ENCODE measurements around the gene MTCL3.

The MTCL3 gene

DNA sequence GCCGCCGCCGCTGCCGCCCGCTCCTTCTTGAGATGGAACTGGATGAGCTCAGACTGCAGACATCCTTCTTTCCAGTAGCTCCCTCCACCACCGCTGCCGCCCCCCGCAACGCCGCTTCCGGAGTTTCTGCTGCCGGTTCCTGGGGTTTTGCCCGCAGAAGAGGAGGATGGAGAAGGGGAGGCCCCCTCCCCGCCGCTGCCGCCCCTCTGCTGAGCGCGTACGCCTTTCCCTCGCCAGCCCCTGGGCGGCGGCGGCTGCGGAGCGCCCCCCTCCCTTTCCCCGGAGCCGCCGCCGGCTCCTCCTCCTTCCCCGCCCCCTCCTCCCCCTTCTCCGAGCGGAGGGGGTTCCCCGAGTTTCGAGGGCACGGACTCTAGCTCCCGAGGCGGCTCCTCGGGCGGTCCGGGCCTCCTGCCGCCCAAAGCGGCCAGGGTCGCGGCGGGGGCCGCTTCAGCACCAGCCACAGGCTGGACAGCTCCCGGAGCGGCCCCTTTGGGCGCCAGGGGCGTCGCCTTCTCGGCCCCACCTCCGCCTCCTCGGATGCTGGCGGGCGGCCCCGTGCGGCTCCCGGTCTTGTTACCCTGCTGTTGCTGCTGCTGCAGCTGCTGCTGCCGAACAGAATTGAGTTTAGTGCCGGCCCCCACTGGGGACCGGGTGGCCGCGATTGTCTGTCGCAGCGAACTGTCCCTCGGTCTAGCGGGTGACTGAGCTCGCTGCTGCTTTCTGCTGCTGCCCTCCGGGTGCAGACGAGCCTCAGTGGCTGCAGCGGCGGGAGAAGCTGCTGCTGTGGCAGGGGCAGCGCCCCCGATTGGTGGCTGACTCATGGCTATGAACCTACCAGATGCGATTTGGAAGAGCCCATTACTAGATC, 3.1 kb downstream of the MTCL3 start:
- H3K4me3 ChIP-seq (ENCODE audit: low read depth, low read length): peak overlapping the region; percentile 72
- DNase-seq (ENCODE audit: low read depth): peak; percentile 36

- no peak for DNase-seq (ENCODE audit: low read depth)
- H3K4me3 ChIP-seq (ENCODE audit: low read depth, low read length): peak overlapping the region; percentile 72
These were observed 3.8 kb downstream of the MTCL3 start for GRCh38 chr6:127515234-127515793.

- DNase-seq (ENCODE audit: low read depth): peak; percentile 27
These were observed 4.3 kb downstream of the MTCL3 start for GRCh38 chr6:127514773-127515227.

DNA sequence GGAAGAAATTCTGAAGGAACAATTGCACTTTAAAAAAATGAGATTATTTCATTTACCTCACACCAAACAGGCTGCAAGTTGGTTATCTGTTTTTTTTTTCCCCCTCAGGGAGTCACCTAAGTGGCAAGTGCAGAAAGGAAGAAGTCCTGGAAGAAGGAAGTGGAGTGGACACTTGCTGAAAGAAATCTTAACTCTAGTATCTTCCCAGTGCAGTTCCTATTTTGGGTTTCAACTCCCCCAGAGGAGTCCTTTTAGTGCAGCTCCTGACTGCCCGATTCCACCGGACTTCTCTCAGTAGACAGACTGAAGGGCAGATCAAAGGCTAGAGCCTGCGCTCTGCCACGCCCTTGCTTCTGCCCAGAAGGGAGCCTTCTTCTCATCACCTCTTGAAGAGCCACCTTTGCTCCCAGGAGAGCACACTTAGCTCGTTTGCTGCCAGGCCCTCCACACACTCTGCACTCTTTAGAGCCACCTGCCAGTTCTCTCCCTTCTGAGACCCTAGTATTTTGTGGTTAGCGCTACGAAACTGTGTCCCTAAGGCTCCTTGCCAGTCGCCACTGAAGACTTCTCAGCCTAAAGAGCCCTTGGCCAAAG, 4.9 kb downstream of the MTCL3 start:
- peak overlapping the region; percentile 72 for H3K4me3 ChIP-seq (ENCODE audit: low read depth, low read length)

More at GRCh38 chr6:127514773-127515227, 4.3 kb downstream of the MTCL3 start:
- H3K4me3 ChIP-seq (ENCODE audit: low read depth, low read length): peak overlapping the region; percentile 72

GRCh38 chr6:127513425-127513824, 5.7 kb downstream of the MTCL3 start:
- H3K4me3 ChIP-seq (ENCODE audit: low read depth, low read length): no peak overlapping the region
- DNase-seq (ENCODE audit: low read depth): no peak

More for the DNA sequence above, 4.9 kb downstream of the MTCL3 start:
- no peak for DNase-seq (ENCODE audit: low read depth)

DNA sequence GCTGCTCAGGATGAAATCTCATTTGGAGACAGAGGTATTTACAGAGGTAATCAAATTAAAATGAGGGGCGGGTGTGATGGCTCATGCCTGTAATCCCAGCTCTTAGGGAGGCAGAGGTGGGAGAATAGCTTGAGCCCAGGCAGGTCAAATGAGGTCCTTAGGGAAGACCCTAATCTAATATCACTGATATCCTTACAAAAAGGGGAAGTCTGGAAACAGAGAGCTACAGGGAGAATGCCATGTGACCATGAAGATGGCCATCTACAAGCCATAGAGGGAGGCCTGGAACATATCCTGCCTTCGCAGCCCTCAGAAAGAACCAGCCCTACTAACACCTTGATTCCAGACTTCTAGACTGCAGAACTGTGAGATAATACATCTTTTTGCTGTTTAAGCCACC, 8.3 kb downstream of the MTCL3 start:
- no peak for DNase-seq (ENCODE audit: low read depth)
- H3K4me3 ChIP-seq (ENCODE audit: low read depth, low read length): no peak overlapping the region

DNA sequence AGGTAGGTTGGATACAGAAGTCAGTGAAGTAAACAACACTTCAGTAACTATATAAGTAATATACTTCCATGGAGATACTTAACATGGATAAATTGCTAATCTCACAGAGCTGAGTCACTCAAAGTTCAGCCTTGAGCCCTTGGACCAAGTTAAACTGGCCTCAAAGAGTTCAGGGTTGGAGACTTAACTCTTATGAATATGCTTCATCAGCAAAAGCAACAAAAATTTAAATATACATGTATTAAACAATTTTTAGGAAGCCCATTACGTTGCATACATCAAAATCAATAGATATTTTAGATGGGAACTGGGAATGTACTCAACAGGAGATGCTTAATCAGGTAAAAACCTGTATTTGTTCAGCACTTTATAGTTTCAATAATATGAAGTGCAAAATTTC, 12.2 kb downstream of the MTCL3 start:
- H3K4me3 ChIP-seq (ENCODE audit: low read depth, low read length): no peak overlapping the region
- no peak for DNase-seq (ENCODE audit: low read depth)

DNA sequence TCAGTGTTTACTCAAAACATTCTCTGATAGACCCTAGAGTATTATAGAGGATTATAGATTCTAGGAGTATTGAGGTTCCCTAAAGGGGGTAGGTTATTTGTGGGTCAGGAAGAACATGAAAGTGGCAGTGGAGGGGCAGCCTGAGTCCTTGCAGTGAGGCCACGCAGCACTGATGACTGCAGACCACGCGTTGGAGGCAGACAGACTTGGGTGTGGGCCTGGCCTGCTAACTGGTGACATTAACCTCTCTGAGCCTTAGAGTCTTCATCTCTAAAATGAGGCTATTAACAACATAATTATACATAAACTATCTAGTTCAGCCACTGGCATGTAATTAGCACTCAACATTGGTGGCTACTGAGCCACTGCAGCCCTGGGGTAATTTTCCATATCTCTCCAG, 16.1 kb downstream of the MTCL3 start:
- no peak for DNase-seq (ENCODE audit: low read depth)
- H3K4me3 ChIP-seq (ENCODE audit: low read depth, low read length): no peak overlapping the region

- no peak overlapping the region for H3K4me3 ChIP-seq (ENCODE audit: low read depth, low read length)
- DNase-seq (ENCODE audit: low read depth): no peak
These were observed 21.7 kb downstream of the MTCL3 start for GRCh38 chr6:127497410-127497809.

DNA sequence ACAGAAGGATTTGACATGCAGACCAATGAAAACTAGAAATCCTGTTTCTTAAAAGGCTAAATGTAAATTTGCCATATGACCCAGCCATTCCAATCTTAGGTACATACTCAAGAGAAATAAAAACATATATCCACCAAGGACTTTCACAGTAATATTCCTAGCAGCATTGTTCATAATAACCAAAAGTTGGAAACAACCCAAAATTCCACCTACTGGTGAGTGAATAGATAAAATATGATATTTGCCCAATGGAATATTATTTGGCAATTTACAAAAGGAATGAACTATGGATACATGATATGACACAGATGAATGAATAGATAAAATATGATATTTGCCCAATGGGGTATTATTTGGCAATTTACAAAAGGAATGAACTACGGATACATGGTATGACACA, 22.7 kb downstream of the MTCL3 start:
- no peak for DNase-seq (ENCODE audit: low read depth)
- H3K4me3 ChIP-seq (ENCODE audit: low read depth, low read length): no peak overlapping the region

- H3K4me3 ChIP-seq (ENCODE audit: low read depth, low read length): no peak overlapping the region
These were observed 24.8 kb downstream of the MTCL3 start for GRCh38 chr6:127494240-127494767.

DNA sequence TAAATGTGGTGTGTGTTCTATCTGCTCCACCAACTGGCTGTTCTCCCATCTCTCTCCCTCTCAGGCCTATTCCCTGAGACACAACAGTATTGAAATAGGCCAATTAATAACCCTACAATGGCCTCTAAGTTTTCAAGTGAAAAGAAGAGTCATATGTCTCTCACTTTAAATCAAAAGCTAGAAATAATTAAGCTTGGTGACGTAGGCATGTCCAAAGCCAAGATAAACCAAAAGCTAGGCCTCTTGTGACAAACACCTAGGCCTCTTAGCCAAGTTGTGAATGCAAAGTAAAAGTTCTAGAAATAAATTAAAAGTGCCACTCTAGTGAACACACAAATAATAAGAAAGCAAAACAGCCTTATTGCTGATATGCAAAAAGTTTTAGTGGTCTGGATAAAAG, 29.9 kb downstream of the MTCL3 start:
- H3K4me3 ChIP-seq (ENCODE audit: low read depth, low read length): no peak overlapping the region
- DNase-seq (ENCODE audit: low read depth): no peak

More at GRCh38 chr6:127494240-127494767, 24.8 kb downstream of the MTCL3 start:
- no peak for DNase-seq (ENCODE audit: low read depth)

- no peak for DNase-seq (ENCODE audit: low read depth)
These were observed 32.2 kb downstream of the MTCL3 start for GRCh38 chr6:127486934-127487333.

GRCh38 chr6:127484212-127484863, 34.8 kb downstream of the MTCL3 start:
- DNase-seq (ENCODE audit: low read depth): peak; percentile 36
- H3K4me3 ChIP-seq (ENCODE audit: low read depth, low read length): peak overlapping the region; percentile 8

More at GRCh38 chr6:127486934-127487333, 32.2 kb downstream of the MTCL3 start:
- no peak overlapping the region for H3K4me3 ChIP-seq (ENCODE audit: low read depth, low read length)

- no peak for DNase-seq (ENCODE audit: low read depth)
- no peak overlapping the region for H3K4me3 ChIP-seq (ENCODE audit: low read depth, low read length)
These were observed 35.6 kb downstream of the MTCL3 start for GRCh38 chr6:127483399-127484055.

- H3K4me3 ChIP-seq (ENCODE audit: low read depth, low read length): no peak overlapping the region
- DNase-seq (ENCODE audit: low read depth): no peak
These were observed 36.8 kb downstream of the MTCL3 start for GRCh38 chr6:127482325-127482724.

GRCh38 chr6:127481628-127482027, 37.5 kb downstream of the MTCL3 start:
- H3K4me3 ChIP-seq (ENCODE audit: low read depth, low read length): no peak overlapping the region
- DNase-seq (ENCODE audit: low read depth): peak; percentile 21

GRCh38 chr6:127481111-127481510, 38.0 kb downstream of the MTCL3 start:
- H3K4me3 ChIP-seq (ENCODE audit: low read depth, low read length): no peak overlapping the region
- no peak for DNase-seq (ENCODE audit: low read depth)

DNA sequence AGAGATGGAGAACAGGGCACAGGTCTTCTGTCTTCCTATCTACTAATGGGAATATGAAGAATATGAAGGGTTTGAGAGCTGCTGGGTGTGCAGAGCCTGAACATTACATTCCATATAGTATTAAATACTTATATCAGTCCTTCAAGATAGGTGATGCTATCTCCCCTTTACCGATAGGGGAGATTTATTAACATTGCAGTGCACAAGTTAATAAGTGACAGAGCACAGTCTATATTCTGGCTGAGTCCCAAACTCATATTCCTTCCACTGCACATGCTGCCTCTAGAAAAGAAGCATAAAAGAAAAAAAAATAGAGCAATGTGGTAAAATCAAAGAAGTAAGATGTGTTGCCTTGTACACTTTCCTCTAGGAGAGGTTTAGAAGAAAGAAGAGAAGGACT, 41.5 kb downstream of the MTCL3 start:
- H3K4me3 ChIP-seq (ENCODE audit: low read depth, low read length): no peak overlapping the region
- no peak for DNase-seq (ENCODE audit: low read depth)

Data from skeletal muscle cell (primary cell).